Putamen (tissue), 1 donor: ENCODE measurements around the gene ETNK2.

Source experiments
- DNase-seq: peaks from one replicate; pipeline ENCODE4 v3.0.0-alpha.2; 2016; ENCODE audit warnings: low spot score

The ETNK2 gene

DNA sequence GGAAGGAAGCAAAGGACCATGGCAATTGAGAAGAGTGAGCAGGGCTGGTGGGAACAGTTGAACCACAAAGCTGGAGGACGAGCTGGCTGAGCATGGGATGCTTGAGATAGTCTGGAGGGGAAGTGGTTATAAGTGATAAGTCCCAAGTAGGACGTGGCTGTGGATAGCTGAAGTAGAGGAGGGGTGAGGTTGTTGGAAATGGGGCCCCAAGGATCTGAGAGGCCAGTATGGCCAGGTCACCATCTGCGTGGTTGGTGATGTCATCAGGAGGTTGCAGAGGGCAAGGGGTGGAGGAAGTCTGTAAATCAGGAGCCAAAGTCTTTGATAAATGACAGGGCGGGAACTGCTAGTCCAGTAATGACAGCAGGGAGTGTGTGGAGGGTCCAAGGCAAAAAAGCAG, 25.3 kb upstream of the ETNK2 start:
- DNase-seq: no peak

DNA sequence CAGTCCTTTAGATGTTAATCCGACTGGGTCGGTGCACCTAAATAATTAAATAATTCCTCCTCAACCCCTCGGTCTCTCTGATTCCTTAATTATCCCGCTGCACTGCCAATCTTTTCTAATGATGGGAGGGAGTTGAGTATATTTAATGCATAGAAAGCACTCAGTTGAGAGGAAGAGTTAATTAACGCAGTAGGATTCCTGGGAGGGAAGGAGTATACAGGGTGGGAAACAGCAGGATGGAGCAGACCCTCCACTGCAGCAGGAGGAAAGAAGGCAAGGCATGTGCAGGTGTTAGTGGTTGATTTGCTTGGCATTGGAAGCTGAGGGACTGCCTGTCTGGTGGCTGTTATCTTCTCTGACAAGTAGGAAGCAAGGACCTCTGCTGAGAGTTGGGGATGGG, 24.2 kb upstream of the ETNK2 start:
- DNase-seq: no peak

DNA sequence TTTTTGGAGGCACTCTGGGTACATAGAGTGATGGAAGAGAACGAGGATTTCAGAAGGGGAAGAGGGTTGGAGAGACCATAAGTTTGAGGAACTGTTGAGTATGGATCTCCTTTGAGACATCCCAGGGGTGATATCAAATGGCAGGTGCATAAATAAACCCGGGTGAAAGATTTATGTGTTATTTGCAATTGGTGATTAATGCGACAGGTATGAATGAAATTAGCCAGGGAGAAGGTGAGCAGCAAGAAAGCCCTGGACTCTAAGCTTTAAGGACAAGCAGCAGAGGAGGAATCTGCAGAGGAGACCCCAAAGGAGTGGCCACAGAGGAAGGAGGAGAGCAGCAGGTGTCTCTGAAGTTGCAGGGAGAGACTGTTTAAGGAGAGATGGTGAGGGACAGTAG, 23.1 kb upstream of the ETNK2 start:
- no peak for DNase-seq

DNA sequence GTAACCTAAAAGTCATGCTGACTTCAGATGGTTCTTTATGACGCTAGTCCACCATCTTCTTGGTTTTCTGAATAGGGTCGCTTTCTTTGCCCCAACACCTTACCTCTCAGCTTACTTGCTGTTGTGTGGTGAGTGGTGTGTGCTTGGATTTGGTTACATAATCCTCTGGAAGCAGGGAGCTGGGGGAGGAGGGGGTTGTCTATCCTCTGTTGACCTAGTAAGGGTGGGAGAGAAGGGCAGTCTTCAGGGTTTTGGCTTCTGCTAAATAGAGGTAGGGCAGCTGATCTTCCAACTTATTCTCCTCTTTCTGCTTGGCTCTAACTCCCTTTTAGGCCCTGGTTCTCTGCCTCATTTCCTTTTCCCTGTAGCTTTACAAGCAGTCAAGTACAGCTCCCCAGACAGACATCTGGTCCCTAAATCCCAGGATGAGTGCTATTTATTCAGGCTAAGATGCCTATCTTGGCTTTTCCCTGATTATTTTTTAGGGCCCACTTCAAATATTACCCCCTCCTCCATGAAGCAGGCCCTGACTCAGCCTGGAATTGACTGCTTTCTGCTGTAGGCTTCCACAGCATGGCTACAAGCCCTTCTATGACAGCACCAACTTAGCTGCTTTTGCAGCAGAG, 20.7 kb upstream of the ETNK2 start:
- DNase-seq: no peak

DNA sequence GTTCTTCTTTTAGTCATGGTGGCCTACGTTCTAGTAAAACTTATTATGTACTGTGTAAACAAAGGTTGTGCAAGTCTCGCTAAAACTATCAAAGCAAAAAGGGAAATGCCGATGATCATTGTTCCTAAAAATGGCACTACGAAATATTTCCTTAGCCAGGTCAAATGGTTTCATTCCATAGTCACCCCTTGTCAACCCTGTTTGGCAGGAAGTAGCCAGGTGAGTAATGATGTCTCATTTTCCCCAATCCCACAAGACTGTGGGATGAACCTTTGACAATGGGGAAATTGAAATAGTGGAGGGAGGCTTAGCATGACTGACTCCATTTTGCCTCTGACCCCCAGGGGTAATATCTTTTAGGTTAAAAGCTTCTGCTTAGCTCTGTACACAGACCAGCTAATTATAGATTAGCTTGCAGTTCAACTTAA, 19.9 kb upstream of the ETNK2 start:
- DNase-seq: no peak

DNA sequence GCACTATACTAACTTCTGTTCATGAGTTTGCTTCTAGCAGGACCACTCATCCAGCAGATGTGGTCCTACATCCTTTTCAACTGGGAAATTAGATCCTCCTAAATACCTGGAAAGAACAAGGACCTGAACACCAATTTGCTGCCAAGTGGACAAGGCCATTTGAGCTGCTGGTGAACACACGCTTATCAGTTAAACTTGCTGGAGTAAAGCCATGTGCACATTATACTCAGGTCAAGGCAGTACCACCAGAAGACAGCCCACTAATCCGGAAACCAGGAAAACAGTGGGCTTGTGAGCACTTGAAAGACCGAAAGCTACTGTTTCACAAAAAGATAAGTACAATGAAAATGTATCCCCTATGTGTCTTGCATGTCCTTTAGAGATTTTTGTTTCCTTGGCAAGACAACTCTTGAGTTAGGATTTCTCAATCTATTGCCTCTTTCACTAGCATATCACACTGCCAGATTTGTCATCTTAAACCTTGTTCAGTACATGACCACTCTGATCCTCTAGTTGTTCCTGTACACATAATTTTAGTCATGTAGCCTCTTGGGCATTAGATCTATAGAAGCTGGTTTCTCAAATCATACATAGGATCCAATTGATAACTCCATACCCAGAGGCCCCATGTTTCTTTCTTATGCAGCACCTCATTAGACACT, 18.8 kb upstream of the ETNK2 start:
- no peak for DNase-seq

DNA sequence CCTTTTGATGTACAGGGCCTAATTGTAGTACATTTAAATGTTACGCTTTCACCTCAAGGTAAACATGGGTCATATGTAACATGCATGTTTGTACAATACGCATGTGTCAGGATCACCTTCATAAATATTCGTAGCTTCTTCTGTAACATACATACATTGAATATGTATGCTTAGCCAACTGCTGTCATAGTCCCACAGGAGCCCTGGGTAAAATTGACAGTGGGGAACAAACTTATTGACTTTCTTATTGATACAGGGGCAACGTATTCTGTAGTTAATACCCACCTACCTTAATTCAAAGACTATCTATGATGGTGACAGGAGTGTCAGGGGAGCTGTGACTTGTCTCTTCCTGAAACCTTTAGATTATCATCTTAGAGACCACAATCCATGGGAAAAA, 18.0 kb upstream of the ETNK2 start:
- no peak for DNase-seq

DNA sequence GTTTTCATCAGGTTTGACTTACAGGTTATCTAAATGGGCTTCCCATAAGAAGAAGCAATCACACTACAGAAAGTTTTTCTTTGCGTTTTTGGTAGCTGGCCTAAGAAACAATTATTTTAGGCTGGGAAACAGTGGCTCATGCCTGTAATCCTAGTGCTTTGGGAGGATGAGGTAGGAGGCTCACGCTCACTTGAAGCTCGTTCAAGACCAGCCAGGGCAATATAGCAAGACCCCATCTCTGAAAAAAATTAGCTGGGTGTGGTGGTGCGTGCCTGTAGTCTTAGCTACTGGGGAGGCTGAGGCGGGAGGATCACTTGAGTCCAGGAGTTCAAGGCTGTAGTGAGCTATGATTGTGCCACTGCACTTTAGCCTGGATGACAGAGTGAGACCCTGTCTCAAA, 15.9 kb upstream of the ETNK2 start:
- DNase-seq: no peak

DNA sequence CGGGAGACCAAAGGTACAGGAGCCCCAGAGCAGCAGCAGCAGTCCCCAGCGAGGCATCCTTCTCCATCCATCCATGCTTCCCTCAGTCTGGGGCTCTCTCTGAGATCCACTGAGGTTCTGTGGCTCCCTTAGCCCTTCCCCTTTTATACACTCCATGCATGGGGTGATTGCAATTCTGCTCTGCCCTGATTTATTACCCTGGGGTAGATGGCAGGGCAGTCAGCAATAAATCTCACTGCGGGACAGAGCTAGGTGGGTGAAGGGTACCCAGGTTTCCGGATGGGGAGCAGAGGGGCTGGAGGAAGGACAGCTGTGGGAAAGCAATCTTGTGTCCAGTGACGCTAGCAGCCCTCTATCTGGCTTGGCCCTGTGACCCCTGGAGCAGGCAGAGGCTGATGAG, 14.4 kb upstream of the ETNK2 start, which contains the start of gene REN:
Gene REN (minus strand): TSS at position 119 of the 400 bp plus-strand sequence. CDS start 44 bp downstream, at position 75.
- DNase-seq: no peak

DNA sequence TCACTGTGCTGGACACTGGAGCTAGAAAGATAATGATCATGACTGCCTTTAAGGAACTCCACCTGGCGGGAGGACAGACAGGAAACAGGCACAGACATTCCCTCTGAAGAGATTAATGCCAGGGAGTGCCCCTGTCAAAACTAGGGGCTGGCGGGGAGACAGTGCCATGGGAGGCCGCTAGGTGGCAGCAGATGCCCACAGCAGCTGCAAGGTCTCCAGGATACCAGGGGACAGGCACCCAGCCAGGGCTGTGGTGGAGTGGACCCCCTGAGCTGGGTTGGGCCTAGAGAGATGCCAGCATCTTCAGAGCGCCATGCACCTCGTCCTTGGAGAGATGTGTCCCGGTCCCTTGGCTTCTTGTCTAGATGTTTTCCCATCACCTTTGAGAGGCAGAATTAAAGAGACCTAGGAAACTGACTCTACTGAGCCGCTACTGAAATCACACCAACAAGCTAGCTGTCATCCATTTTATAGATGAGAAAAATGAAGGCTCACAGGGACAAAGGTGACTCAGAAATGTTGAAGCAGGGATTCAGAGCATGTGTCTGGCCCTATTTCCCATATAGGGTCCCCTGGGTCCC, 10.7 kb upstream of the ETNK2 start:
- peak; percentile 64 for DNase-seq

DNA sequence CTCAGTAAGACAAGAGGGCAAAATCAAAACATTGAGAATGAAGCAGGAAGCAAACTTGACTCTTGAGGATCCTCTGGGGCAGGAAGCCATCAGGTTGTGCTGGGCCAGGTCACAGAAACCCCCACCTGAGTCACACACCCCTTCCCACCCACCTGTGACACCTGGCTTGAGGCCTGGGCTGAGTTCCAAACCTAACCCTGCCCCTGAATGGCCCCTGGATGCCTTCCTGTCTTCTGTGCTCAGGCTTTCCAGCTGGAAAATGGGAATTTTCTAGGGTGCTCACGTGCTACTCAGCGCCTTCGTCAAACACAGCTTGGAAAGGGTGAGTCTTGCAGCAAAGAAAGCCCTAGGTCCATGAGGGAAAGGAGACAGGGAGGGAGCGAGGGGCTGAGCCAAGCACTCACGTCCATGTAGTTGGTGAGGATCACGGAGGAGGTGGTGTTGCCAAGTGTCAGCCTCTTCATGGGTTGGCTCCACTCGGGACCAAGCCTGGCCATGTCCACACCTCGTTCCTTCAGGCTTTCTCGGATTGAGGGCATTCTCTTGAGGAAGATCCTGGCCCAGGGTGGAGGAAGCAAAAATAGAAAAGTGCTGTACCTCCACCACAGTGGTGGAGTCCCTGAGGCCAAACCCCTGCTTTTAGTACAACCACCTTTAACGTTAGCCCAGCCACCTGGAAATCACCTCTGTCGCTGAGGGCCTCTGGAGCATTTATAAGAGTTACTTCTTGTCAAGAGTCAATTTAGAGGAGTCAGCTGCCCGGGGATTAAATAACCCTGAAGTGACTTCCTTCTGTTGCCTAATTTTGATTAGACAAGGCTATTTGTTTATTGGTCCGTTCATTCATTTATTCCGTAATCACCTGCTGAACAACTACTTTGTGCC, 10.0 kb upstream of the ETNK2 start:
- DNase-seq: no peak

DNA sequence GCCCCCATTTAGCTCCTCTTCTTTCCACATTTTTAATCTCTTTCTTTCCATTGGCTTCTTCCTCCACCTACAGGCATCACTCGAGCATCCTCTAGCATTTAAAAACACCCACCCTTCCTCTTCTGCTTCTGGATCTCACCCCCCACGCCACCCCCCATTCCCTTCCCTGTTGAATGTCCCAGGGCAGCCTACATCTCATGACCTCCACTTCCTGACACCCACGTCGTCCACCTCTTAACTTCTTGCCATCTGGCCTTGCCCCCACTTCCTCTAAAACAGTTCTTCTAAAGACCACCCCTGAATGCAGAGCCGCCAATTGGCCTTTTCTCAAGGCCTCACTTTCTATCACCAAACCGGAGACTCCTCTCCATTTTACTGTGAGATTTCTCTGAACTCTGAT, 6.1 kb upstream of the ETNK2 start:
- DNase-seq: peak; percentile 63

DNA sequence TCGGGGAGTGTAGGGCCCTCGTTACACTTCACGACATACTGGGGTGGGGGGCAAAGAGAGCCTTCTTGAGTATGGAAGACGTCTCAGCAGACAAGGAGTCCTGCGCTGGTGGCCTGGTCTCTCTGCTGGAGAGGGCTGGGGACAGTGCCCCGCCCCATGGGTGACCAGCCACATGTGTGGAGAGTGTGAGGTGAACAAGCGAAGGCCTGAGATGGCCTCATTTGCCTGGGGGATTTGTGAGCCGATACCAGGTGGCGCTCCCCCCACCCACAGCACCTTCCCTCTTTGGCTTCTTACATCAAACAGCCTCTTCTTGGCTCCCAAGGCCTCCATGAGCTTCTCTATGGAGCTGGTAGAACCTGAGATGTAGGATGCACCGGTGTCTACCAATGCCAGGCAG, 4.0 kb upstream of the ETNK2 start:
- DNase-seq: no peak

DNA sequence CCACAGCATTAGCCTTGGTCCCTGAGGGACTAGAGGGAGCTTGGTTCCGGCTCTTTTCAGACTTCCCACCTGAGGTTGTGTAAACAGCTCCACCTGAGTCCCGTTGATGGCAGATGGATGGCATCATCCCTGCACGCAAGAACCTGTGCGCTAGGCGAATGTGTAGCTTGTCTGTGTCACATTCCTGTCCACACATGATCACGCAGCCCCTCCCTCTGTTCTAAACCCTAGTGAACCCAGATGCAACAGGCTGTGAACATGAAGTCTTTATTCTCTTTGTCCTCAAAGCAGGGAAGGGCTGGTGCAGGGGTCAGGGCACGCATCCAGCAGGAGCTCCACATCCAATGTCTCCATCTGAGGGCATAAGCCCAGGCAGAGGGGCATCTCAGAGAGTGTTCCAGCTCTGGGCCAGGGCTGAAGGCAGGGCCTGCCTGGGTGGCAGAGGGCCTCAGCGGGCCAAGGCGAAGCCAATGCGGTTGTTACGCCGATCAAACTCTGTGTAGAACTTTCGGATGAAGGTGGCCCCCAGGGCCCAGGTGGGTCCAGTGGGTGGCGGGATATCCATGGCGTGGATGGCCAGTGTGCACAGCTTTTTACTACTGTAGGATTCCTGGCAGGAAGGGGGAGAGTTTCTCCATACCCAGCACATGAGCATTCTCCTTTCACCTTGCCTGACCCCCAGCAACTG, 2.9 kb upstream of the ETNK2 start:
- DNase-seq: no peak

DNA sequence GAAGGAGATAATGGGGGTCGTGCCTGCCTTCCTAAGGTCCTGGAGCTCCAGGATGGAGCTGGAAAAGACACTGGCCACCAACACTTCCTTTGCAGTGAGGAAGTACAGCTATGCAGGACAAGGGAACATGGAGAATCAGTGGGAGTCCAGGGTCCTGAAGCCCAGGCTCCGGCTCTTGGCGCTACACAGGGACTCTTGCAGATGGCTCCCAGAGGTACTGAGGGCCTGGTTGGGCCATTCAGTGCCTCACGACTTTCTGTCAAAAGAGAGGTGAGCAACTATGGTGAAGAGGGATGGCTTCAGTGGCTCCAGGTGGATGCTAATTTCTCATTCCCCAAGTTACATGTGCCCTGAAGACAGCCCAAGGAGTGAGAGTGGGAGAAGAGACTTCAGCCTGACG, 1.8 kb upstream of the ETNK2 start:
- DNase-seq: no peak

DNA sequence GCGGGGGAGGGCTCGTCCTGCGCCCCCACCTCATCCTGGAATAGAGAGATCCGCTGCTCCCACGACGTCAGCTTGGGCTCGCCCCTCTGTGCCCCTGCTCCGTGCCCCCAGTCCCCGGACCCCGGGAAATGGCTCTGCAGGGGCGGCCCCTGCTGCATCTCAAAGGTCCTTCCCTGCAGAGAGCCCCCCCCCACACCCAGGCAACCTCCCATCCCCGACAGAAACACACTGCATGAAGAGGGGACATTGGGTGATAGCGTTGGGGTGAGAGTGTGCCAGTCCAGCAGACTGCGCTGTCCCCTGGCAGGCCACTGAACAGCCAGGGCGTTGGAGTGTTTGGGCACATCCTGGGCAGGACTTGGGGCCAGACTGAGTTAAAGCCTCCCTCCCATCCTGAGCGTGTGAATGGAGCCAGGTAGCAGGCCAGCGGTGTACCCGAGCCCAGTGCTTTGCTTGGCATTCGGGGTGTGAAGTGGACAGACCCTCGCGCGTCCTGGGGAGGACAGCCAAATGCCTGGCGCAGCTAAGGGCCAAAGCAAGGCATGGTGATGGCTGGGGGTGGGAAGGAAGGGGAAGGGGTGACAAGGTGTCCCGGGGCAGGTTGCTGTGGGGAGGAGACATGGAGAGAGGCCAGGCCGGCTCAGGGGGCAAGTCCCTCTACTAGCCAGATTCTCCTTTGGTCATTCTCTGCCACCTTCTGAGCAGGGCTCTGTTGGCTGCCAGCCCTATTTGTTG, 633 bp upstream of the ETNK2 start:
- no peak for DNase-seq

DNA sequence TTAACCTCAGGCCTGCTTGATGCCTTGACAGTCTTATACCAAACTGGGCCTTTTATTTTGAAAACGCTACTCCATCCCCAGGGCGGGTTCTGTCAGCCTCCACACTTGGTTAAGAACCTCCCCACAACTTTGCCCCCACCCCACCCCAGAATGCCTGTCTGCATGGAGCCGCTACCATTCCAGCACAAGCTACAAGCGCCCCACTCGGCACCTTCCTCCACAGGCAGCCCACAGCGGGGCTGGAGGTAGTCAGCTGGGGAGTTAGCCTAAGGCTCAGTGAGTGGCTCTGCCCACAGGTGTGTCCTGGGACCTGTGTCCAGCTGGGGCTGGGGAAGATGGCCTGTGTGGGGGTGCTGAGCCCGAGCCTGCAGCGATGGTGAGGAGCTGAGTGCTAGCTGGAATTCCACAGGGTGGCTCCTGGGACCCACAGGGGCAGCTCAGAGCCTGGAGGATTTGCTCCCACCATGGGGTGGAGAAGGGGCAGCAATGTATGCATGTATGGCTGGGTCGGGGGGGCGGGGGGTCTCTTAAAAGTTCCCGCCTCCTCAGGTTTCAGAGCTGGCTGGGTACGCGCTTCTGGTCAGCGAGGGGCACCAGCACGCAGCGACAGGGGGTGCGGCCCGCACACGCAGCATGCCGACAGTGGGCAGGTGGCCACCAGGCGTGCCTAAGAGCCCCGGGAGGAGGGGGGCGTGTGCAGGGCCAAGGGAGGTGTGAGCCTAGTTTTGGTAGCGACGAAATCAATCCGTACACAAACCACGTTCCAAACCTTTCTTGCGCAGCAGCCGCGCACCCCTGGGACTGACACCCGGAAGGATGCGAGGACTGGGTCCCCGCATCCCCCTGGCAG, 917 bp downstream of the ETNK2 start:
- no peak for DNase-seq

DNA sequence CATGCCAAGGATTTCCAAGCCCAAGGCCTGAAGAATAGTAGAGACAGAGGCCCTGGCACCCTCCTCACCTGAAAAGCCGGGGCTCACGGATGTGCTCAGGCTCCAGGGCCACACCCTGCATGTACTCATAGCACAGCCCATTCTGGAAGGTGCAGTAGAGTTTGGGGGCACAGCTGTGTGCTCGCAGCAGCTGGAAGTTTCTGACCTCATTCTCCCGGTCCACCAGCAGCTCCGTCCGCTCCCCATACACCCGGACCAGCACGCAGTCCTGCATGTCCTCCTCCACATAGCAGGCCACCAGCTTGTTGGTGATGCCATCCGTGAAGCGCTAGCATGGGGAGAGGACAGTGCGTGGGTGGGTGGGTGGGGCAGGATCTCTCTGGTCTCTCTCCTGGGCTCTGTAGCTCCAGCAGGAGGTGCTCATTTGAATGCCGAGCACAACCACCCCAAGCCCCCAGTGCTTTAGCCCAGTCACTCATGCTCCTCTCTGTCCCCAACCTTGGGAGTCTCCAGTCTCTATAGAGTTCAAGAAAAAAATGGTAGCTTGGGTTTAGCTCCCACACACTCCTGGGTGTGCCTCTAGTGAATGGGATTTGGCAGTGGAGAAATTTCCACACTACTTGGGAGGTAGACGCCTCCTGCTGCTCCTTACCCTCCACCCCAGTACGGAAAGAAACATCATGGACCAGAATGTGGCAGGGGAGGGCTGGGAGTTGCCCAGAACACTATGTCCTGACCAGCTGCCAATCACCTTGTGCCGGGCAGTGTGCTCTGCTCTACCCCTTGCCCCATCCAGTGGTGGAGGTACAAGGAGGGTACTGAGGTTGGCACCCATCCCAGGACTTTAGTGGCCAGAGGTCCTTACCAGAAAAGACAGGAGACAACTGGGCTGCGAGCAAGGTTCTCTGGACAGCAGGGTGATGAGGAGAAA, 1.9 kb downstream of the ETNK2 start:
- no peak for DNase-seq

DNA sequence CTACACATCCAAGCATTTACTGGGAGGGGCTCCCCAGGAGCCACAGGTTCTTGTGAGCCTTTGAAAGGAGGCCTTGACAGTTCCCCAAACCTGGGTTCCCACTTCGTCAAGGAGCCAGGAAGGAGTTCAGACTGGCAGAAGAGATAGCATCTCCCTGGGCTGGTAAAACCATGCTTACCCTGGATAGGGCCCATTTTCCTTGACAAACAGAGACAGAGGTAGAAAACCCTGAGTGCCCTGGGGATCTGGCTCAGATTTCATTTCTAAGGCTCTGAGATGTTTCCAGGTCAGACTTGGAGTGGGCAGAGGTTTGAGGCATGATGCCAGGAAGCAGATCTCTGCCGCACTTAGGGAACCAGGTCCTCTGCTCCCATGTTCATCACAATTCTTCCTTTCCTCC, 2.7 kb downstream of the ETNK2 start:
- DNase-seq: no peak
